Liver (tissue), 9 donors: ENCODE data around the gene AOAH. TPM values are rescaled to one million over a fixed set of nuclear protein-coding genes. Genes with fewer than 3 reads are reported as not detected.
"Not testable (repeated sequence)": the region's sequence is repeated elsewhere in the genome, so short reads cannot be mapped to it uniquely, and the experiment has no call there.

Experiments used
- DNase-seq: peaks from one replicate; pipeline ENCODE4 v3.0.0-alpha.2; 2017; ENCODE audit warnings: low spot score
- H3K27ac ChIP-seq, 2 donors: one replicate each; pipeline ENCODE4 v1.7.0; 2013; ENCODE audit warnings: inconsistent platforms in 2 of 2, low read length in 2 of 2, control low read depth in 1 of 2, low read depth in 1 of 2, mild to moderate bottlenecking in 1 of 2
- H3K27me3 ChIP-seq, 4 donors: one replicate each; pipeline versions ENCODE4 v1.6.1 to v1.7.0; 2013; ENCODE audit warnings: low read length in 3 of 4, inconsistent platforms in 1 of 4, mild to moderate bottlenecking in 1 of 4, moderate library complexity in 1 of 4; ENCODE audit not compliant: control insufficient read depth in 4 of 4, insufficient read depth in 4 of 4
- H3K36me3 ChIP-seq, 4 donors: one replicate each; pipeline versions ENCODE4 v1.6.1 to v1.7.0; 2013; ENCODE audit warnings: low read length in 3 of 4, mild to moderate bottlenecking in 3 of 4, low read depth in 1 of 4, moderate library complexity in 1 of 4; ENCODE audit not compliant: control insufficient read depth in 4 of 4, insufficient read depth in 3 of 4
- H3K4me1 ChIP-seq, 4 donors: one replicate each; pipeline versions ENCODE4 v1.6.1 to v1.7.0; 2013; ENCODE audit warnings: low read length in 3 of 4, mild to moderate bottlenecking in 3 of 4, moderate library complexity in 1 of 4; ENCODE audit not compliant: control insufficient read depth in 4 of 4, insufficient read depth in 4 of 4
- H3K4me3 ChIP-seq, 3 donors: one replicate each; pipeline versions ENCODE4 v1.6.1 to v1.7.0; 2013; ENCODE audit warnings: low read length in 3 of 3, control low read depth in 1 of 3, low read depth in 1 of 3, mild to moderate bottlenecking in 1 of 3
- H3K9ac ChIP-seq, 2 donors: one replicate each; pipeline ENCODE4 v1.7.0; 2013; ENCODE audit warnings: low read length in 2 of 2, mild to moderate bottlenecking in 2 of 2, moderate library complexity in 2 of 2, control low read depth in 1 of 2, low read depth in 1 of 2
- H3K9me3 ChIP-seq, 4 donors: one replicate each; pipeline versions ENCODE4 v1.6.1 to v1.7.0; 2013; ENCODE audit warnings: low read length in 3 of 4; ENCODE audit not compliant: control insufficient read depth in 4 of 4
- FOXA1 ChIP-seq: IDR thresholded peaks from 2 replicates; pipeline ENCODE4 v1.6.1; 2016; ENCODE audit warnings: antibody characterized with exemption
- FOXA2 ChIP-seq: IDR thresholded peaks from 2 replicates; pipeline ENCODE4 v1.6.1; 2016; ENCODE audit warnings: antibody characterized with exemption
- HNF4A ChIP-seq, 2 donors: conservative IDR thresholded peaks; 2 replicates each; pipeline ENCODE4 v1.6.1; 2016; ENCODE audit warnings: antibody characterized with exemption in 2 of 2, mild to moderate bottlenecking in 2 of 2
- HNF4G ChIP-seq: IDR thresholded peaks from 2 replicates; pipeline ENCODE4 v1.6.1; 2016; ENCODE audit warnings: antibody characterized with exemption
- NR2F2 ChIP-seq: IDR thresholded peaks from 2 replicates; pipeline ENCODE4 v1.6.1; 2016; ENCODE audit warnings: antibody characterized with exemption
- RAD21 ChIP-seq, 2 donors: IDR thresholded peaks; 2 replicates each; pipeline ENCODE4 v1.6.1; 2016; ENCODE audit warnings: antibody characterized with exemption in 2 of 2, mild to moderate bottlenecking in 2 of 2
- REST ChIP-seq: IDR thresholded peaks from 2 replicates; pipeline ENCODE4 v1.6.1; 2016; ENCODE audit warnings: antibody characterized with exemption, mild to moderate bottlenecking
- RXRA ChIP-seq, 2 donors: IDR thresholded peaks; 2 replicates each; pipeline ENCODE4 v1.6.1; 2017 to 2018; ENCODE audit warnings: antibody characterized with exemption in 2 of 2, mild to moderate bottlenecking in 1 of 2
- TAF1 ChIP-seq: conservative IDR thresholded peaks from 2 replicates; pipeline ENCODE4 v1.6.1; 2016; ENCODE audit warnings: antibody characterized with exemption, mild to moderate bottlenecking
- YY1 ChIP-seq: IDR thresholded peaks from 2 replicates; pipeline ENCODE4 v1.6.1; 2016; ENCODE audit warnings: antibody characterized with exemption, mild to moderate bottlenecking
- ZBTB33 ChIP-seq: IDR thresholded peaks from 2 replicates; pipeline ENCODE4 v1.6.1; 2016; ENCODE audit warnings: antibody characterized with exemption
- WGBS: extraction: QIAGEN DNeasy Blood & Tissue Kit; methylation state at CpG from one replicate; pipeline ENCODE4 v1.1.7; 2013; 5-methylcytosine and 5-hydroxymethylcytosine counted together
- polyA plus RNA-seq, 2 donors: library from polyadenylated mRNA; stranded (reverse) in 1 of 2; unstranded in 1 of 2; fragments of 200-250 nt in 1 of 2; fragments of >200 nt in 1 of 2; fragmentation: Nextera tagmentation in 1 of 2; extraction: Ambion mirVana in 1 of 2; gene quantifications; one replicate each; pipeline versions ENCODE4 v1.2.1 to v1.2.3, GENCODE V29; 2013 to 2015
- total RNA-seq, 2 donors: library from RNA; depleted of rRNA; stranded (reverse); fragments of >200 nt; gene quantifications; one replicate each; pipeline ENCODE4 v1.2.3, GENCODE V29; 2014
- donor health status: healthy.
- donor health status: healthy.
- donor health status: healthy.
- donor health status: healthy.
- donor health status: healthy.

Gene AOAH
- total and polyA plus RNA-seq, 4 donors, result 2.4 to 26.7 (median 5.8) TPM

GRCh38 chr7:36469236-36469635, 255.1 kb downstream of the AOAH start:
- DNase-seq, result no peak
- H3K9me3 ChIP-seq, result no peaks in the 10 kb centered on the region
- no peaks in the 10 kb centered on the region for H3K36me3 ChIP-seq
- TF ChIP-seq HNF4A (conservative IDR thresholded peaks at IDR 0.05) (no peak), RXRA (IDR thresholded peaks at IDR 0.05) (no peak), RAD21 (IDR thresholded peaks at IDR 0.05) (no peak), FOXA2 (no peak), REST (no peak), ZBTB33 (no peak), TAF1 (no peak), FOXA1 (no peak), HNF4G (no peak), YY1 (no peak)
- H3K27me3 ChIP-seq, result no peaks in the 10 kb centered on the region
- H3K9ac ChIP-seq, result no peak overlapping the region
- no peak overlapping the region for H3K27ac ChIP-seq
- no peak overlapping the region for H3K4me3 ChIP-seq
- peaks cover 0 to 18% (median 5%) of the 10 kb centered on the region in 4 donors for H3K4me1 ChIP-seq

GRCh38 chr7:36468370-36469101, 255.8 kb downstream of the AOAH start:
- no peak for TF ChIP-seq FOXA1
- TF ChIP-seq NR2F2, result no peak
- TF ChIP-seq RXRA (IDR thresholded peaks at IDR 0.05), result no peak
- H3K9ac ChIP-seq, result no peak overlapping the region

GRCh38 chr7:36466001-36466400, 258.3 kb downstream of the AOAH start:
- not testable (repeated sequence) for H3K27me3 ChIP-seq, H3K9ac ChIP-seq, H3K36me3 ChIP-seq, H3K4me3 ChIP-seq, DNase-seq, H3K9me3 ChIP-seq, H3K27ac ChIP-seq
- 90% methylated on average over 5 of the region's 5 CpGs for WGBS
- peaks cover 4 to 14% (median 9%) of the 10 kb centered on the region in 4 donors for H3K4me1 ChIP-seq

More at GRCh38 chr7:36468370-36469101, 255.8 kb downstream of the AOAH start:
- H3K27me3 ChIP-seq, result no peaks in the 10 kb centered on the region
- H3K9me3 ChIP-seq, result no peaks in the 10 kb centered on the region
- no peak overlapping the region for H3K4me3 ChIP-seq
- WGBS, result 61% methylated on average over 2 of the region's 2 CpGs
- no peaks in the 10 kb centered on the region for H3K36me3 ChIP-seq
- no peak overlapping the region for H3K27ac ChIP-seq
- peaks cover 0 to 18% (median 5%) of the 10 kb centered on the region in 4 donors for H3K4me1 ChIP-seq
- no peak for DNase-seq
